GM18499 (cell line): Measurements from ENCODE around the gene RGS3.
"Not testable (repeated sequence)": the region's sequence is repeated elsewhere in the genome, so short reads cannot be mapped to it uniquely, and the experiment has no call there.

Source experiments
- ATAC-seq: cut with Tn5 transposase; IDR thresholded peaks from one replicate; pipeline ENCODE4 v1.9.1; 2021; ENCODE audit warnings: moderate number of reproducible peaks; ENCODE audit not compliant: insufficient read depth, unreplicated experiment

The RGS3 gene

DNA sequence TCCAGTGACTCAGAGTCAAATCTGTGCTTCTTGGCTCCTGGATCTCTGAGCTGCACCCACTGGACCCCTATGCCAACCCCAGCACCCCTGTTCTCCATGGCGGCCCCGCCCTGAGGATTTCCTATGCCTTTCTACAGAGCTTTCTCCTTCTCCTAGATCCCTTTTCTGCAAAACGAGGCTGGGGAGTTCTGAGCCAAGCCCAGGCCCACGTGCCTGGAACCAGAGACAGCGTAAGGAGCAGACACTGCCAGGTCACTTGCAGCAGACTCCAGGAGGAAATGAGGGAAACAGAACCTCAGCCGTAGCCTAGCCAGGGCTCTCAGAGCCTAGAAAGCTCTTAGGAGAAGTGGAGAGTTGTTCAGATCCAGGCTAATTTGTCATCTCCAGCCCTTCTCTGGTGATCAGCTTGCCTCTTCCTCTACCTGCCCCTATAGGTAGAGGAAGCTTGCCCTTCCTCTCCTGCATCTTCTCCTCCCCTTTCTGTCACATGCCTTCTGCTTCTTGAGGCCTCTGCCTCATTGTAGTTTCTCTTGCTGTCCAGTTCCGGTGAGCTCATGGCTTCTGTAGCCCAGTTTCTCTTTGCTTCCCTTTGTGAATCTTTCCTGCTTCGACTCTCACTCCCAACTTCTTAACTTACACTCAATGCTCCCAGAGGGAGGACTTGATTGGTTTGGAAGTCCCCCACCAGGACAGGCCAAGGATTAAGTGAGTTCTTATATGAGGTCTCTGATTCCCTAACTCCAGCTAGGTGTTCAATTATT, 163.4 kb downstream of the RGS3 start:
- ATAC-seq, result no peak

GRCh38 chr9:113628621-113629020, 165.1 kb downstream of the RGS3 start:
- no peak for ATAC-seq

DNA sequence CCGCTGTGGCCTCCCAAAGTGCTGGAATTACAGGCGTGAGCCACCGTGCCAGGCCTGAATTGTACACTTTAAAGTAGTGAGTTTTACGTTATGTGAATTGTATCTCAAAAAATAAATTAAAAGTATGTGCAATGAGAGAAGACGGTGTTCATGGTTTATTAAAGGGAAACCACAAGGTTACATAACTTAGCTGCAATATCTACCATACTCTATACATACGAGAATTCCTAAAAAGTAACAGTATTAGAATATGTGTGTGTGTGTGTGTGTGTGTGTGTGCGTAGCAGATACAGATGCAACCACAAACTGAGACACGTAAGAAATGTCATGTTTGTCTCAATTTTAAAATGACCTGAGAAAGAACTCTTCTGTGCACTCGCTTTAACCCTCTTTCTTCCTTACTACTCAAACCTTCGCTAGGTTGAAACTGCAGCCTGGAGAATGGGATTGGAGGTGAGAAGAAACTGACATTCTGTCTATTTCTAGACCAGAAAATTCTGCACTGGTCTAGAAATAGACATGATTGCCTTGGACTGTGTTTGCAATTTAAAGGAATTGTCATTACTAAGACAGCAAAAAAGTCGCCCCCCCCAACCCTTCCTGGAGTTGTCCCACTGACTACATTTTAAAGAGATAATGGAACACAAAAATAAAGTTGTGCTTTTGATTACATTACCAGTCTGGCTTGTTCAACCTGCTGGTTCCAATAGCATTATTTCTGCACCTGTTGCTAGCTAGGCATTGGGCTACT, 167.0 kb downstream of the RGS3 start:
- no peak for ATAC-seq

- no peak for ATAC-seq
These were observed 167.7 kb downstream of the RGS3 start for GRCh38 chr9:113631137-113631765.

GRCh38 chr9:113631871-113632665, 168.5 kb downstream of the RGS3 start:
- no peak for ATAC-seq

DNA sequence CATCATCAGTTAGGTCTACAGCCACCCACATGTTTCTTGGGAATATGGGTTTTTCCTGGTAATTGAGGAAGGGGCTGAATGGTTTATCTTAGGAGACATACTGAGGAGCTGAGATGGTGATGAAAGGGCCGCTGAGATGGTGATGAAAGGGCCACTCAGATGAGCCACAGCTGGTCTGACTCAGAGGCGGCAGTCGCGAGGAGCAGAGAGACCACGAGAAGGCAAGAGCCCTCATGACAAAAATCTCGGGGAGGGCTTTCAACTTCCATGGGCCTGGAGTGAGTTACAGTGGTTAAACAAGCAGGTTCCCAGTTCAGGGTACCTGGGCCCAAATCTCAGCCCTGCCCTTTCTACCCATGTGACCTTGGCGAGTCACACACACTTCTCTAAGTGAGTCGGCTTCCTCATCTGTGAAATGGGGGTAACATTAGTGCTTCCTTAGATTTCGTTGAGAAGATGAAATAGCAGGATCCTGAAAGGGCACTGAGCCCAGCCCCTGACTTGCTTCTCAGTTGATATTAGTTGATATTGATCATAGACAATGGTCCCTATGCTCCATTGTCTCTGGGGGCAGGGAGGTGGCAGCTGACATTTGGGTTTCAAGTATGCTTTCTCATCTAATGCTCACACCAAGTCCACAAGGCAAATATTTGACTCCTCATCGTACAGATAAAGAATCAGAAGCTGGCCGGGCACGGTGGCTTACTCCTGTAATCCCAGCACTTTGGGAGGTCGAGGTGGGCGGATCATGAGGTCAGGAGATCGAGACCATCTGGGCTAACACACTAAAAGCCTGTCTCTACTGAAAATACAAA, 169.5 kb downstream of the RGS3 start:
- ATAC-seq, result no peak

- ATAC-seq, result no peak
These were observed 170.5 kb downstream of the RGS3 start for GRCh38 chr9:113633782-113634595.

GRCh38 chr9:113634596-113635515, 171.3 kb downstream of the RGS3 start:
- no peak for ATAC-seq

DNA sequence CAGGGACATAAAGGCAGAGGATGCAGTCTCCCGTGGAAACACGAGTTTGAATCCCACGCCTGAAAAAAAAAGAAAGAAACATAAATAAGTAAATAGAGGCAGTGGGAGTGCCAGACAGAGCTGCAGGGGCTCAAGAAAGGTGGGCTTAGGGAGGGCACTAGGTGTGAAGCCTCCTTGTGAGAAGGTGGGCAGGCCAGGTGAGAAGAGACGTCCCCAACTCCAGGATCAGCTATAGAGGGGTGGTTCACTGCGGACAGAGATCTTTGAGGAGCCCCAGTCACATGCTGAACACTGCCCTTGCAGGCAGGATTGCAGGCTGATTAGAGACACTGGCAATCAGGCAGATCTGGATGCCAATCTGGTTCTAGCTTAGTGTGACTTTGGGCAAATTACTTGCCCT, 172.1 kb downstream of the RGS3 start:
- no peak for ATAC-seq

DNA sequence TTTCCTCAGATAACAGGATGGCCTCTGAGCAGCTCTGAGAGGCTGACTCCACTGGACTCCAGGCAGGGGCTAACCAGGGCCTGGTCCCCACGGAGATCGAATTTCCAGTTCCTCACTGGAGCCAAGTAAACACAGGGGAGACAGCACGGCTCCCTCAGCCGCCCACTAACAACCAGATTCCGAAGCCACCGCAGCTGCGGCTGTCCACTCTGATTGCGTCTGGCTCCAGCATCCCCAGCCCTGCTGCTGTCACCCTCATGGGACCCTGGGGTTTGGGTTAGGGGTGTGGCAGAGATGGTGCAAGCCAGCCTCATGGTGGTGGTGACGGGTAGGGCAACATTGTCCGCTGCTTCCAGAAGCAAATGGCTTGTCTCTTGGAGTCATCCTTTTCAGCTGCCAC, 172.6 kb downstream of the RGS3 start:
- ATAC-seq, result no peak

DNA sequence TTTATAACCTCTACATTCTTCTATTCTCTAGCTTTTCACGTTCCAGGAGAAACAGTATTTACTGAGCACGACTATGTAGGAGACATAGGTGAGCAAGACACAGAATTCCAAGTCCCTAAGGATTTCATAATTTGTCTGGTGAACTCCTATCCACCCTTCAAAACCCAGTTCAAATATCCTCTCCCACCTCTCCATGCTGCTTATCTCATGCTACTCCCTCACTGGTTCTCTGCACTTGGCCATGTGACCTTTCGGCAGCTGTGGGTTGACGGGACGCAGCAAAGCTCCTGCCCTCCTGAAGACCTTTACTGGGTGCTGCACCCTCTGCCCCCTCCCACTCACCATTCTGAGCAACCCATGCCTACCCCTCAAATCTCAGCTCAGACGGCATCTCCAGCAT, 173.2 kb downstream of the RGS3 start:
- ATAC-seq, result no peak

GRCh38 chr9:113638490-113638889, 175.0 kb downstream of the RGS3 start:
- no peak for ATAC-seq

DNA sequence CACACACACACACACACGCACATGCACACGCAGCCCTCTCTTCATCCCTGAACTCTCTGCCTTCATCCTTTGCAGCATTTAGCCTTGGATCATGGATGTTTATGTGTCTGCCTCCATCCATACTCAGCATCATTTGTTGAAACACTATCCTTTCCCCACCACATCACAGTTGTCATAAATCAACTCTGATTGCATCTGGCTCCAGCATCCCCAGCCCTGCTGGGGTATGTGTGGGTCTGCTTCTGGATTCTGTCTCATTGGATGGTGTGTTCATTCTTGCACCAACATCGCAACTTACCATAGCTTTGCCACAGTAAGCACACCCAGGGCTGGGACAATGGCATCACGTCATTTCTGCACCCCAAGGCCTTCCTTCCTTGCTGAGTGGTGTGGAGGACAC, 175.4 kb downstream of the RGS3 start:
- ATAC-seq, result no peak

DNA sequence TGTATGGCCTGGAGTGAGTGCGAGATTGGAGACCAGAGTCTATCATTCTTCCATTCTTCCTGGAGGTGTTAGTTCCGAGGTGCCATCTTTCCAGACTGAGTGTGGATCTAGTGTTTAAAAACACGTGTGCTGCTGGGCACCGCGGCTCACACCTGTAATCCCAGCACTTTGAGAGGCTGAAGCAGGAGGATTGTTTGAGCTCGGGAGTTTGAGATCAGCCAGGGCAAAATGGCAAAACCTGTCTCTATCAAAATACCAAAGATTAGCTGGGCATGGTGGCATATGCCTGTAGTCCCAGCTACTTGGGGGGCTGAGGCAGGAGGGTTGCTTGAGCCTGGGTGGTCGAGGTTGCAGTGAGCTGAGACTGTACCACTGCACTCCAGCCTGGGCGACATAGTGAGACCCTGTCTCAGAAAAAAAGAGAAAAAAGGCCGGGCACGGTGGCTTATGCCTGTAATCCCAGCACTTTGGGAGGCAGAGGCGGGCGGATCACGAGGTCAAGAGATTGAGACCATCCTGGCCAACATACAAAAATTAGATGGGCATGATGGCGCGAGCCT, 176.0 kb downstream of the RGS3 start:
- not testable (repeated sequence) for ATAC-seq

GRCh38 chr9:113640418-113640817, 176.9 kb downstream of the RGS3 start:
- no peak for ATAC-seq

DNA sequence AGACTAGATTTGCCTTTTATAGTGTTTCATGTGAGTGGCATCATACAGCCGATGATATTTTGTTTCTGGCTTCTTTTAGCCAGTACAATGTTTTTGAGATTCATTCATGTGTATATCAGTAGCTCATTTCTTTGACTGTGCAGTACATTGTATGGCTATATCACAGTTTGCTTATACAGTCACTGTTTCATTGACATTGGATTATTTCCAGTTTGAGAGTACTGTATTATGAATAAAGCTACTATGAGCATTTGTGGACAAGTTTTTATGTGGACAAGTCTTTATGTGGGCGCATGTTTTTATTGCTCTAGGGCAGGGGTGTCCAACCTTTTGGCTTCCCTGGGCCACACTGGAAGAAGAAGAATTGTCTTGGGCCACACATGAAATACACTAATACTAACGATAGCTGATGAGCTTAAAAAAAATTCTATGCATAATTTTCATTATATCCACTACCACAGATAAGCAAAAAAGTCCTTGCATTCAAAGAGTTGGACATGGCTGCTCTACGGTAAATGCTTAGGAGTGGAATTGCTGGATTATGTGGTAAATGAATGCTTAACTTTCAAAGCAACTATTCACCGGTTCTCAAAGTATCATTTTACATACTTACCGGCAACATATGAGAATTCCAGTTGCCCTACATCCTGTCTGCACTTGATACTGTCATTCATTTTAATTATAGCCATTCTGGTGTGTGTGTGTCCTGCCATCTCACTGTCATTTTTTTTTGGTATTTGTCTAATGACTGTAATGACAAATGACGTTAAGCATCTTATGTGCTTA, 177.8 kb downstream of the RGS3 start:
- no peak for ATAC-seq

DNA sequence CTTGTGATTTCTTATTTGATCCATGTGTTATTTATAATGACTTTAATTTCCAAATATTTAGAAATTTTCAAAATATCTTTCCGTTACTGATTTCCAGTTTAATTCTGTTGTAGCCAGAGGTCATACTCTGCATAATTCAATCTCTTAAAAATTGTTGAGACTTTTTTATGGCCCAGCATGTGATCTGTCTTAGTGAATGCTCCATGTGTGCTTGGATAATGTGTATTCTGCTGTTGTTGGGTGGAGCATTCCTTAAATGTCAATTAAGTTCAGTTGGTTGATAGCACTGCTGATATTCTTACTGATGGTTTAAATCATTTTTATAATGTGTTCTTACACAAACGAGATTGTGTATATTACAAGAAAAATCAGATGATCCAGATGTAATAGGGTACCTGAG, 180.8 kb downstream of the RGS3 start:
- no peak for ATAC-seq
